GM12864 (cell line): Measurements from ENCODE around the gene GDNF.

Experiments used
- DNase-seq: peaks from one replicate; pipeline ENCODE4 v3.0.0-alpha.2; 2011; ENCODE audit warnings: low read depth
- H3K4me3 ChIP-seq: 2 replicates; pipeline ENCODE4 v1.5.1; 2011; ENCODE audit warnings: mild to moderate bottlenecking, low read depth, low read length, control low read depth
- CTCF ChIP-seq: IDR thresholded peaks from 2 replicates; pipeline ENCODE4 v1.5.1; 2011; ENCODE audit warnings: low read depth, mild to moderate bottlenecking, moderate library complexity, low read length, control low read depth, inconsistent platforms; ENCODE audit errors: missing control alignments

GDNF gene

GRCh38 chr5:37839407-37840052 is at the start of gene GDNF:
TSS of gene GDNF (minus strand) at chr5:37840041. CDS start at chr5:37834796, 5,245 bp downstream.
- no peak for DNase-seq
- no peak for TF ChIP-seq CTCF
- H3K4me3 ChIP-seq = no peak within 1 kb of the TSS

DNA sequence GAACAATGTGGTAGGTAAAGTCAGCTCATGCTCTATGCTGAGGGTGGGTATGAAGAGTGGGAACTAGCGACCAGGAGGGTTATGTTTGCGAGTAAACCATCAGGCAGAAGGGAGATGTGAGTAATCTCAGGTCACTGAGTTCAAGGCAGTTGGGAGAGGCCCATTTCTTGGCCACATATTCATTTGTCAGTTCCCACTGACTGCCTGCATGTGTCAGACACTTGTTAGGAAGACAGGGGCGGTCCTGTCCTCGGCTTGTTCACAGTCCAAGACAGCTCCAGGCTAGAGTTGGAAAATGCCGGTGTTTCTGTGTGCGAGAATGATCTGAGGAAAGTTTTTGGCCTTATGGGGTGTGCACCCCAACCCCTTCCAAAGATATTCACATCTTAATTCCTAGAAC is 48.6 kb upstream of the GDNF start:
- DNase-seq = no peak
- no peak for TF ChIP-seq CTCF
- H3K4me3 ChIP-seq = no peak overlapping the region

- H3K4me3 ChIP-seq = no peak overlapping the region
- TF ChIP-seq CTCF = no peak
Observed at GRCh38 chr5:37886242-37886905, 46.5 kb upstream of the GDNF start.

GRCh38 chr5:37882636-37883035 is 42.8 kb upstream of the GDNF start:
- H3K4me3 ChIP-seq = no peak overlapping the region
- no peak for DNase-seq
- no peak for TF ChIP-seq CTCF

More at GRCh38 chr5:37886242-37886905, 46.5 kb upstream of the GDNF start:
- DNase-seq = no peak

DNA sequence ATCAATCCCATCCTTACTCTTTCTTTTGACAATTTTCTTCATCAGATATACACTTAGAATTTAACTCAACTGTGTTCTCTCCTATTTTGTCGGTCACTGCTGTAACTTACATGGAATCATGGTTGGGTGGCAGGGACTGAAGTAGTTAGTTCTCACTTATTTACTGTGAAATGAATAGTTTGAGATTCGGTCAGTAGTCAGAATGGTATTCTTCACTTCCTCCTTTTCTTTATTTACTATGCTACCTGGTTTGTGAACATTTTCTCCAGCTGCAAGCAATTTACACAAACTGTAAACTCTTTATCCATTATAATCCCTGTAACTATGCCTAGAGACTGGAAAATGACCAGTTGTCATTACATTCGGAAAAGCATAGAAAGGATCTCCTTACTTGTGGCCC is 41.5 kb upstream of the GDNF start:
- H3K4me3 ChIP-seq = no peak overlapping the region
- DNase-seq = no peak
- TF ChIP-seq CTCF = no peak

- no peak overlapping the region for H3K4me3 ChIP-seq
- TF ChIP-seq CTCF = no peak
- DNase-seq = no peak
Observed at GRCh38 chr5:37876943-37877342, 37.1 kb upstream of the GDNF start.

GRCh38 chr5:37876245-37876644 is 36.4 kb upstream of the GDNF start:
- TF ChIP-seq CTCF = no peak
- H3K4me3 ChIP-seq = no peak overlapping the region
- no peak for DNase-seq
